ENCODE measurements around the gene COA7. TPM values are rescaled to one million over a fixed set of nuclear protein-coding genes. Genes with fewer than 3 reads are reported as not detected.

COA7 gene
- total RNA-seq, 1 donor from 2014 or later: 23.8 TPM

DNA sequence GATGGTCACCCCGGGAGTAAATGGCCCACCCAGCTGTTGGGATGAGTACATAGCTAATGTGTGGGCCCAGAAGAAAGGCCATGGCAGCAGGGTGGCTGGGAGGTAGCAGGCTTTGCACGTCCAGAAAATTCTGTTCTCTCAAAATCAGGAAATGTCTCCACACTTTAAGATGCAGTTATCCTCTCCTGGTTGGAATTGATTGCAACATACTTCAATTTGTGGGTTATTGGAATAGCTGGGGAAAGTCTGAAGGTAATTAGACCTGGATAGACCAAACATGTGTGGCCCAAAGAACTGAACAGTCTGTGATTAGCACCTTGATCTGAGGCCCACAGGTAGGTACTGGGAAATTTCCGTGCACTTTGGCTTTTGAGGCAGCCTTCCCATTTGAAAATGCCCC, 30.2 kb downstream of the COA7 start:
- no peaks in the 10 kb centered on the region for H3K27me3 Mint-ChIP-seq (ENCODE audit: low read depth)
- H3K27ac Mint-ChIP-seq (ENCODE audit: unreplicated experiment): peak overlapping the region; percentile 97
- H3K36me3 Mint-ChIP-seq (ENCODE audit: low read depth): no peaks in the 10 kb centered on the region
- no peak for TF ChIP-seq CTCF (IDR thresholded peaks at IDR 0.05)
- no peaks in the 10 kb centered on the region for H3K9me3 Mint-ChIP-seq (ENCODE audit: low read depth)
- DNase-seq (ENCODE audit: low spot score): no peak
- H3K4me3 Mint-ChIP-seq (ENCODE audit: unreplicated experiment): no peak overlapping the region
- peaks cover 65% of the 10 kb centered on the region for H3K4me1 Mint-ChIP-seq (ENCODE audit: low read depth)

- TF ChIP-seq CTCF (IDR thresholded peaks at IDR 0.05): no peak
- Mint-ChIP-seq H3K4me1 (ENCODE audit: low read depth) (peaks cover 68% of the 10 kb centered on the region), H3K36me3 (ENCODE audit: low read depth) (no peaks in the 10 kb centered on the region), H3K4me3 (ENCODE audit: unreplicated experiment) (no peak overlapping the region), H3K27ac (ENCODE audit: unreplicated experiment) (no peak overlapping the region), H3K27me3 (ENCODE audit: low read depth) (no peaks in the 10 kb centered on the region), H3K9me3 (ENCODE audit: low read depth) (no peaks in the 10 kb centered on the region)
- DNase-seq (ENCODE audit: low spot score): no peak
Observed at GRCh38 chr1:52667290-52667689, 30.9 kb downstream of the COA7 start.

- Mint-ChIP-seq H3K27ac (ENCODE audit: unreplicated experiment) (peak overlapping the region; percentile 60), H3K36me3 (ENCODE audit: low read depth) (no peaks in the 10 kb centered on the region), H3K9me3 (ENCODE audit: low read depth) (no peaks in the 10 kb centered on the region), H3K4me3 (ENCODE audit: unreplicated experiment) (no peak overlapping the region), H3K27me3 (ENCODE audit: low read depth) (no peaks in the 10 kb centered on the region), H3K4me1 (ENCODE audit: low read depth) (peaks cover 60% of the 10 kb centered on the region)
- no peak for DNase-seq (ENCODE audit: low spot score)
- no peak for TF ChIP-seq CTCF (IDR thresholded peaks at IDR 0.05)
Observed at GRCh38 chr1:52665006-52665941, 32.9 kb downstream of the COA7 start.

- H3K27ac Mint-ChIP-seq (ENCODE audit: unreplicated experiment): peak overlapping the region; percentile 87
- no peak for DNase-seq (ENCODE audit: low spot score)
- H3K27me3 Mint-ChIP-seq (ENCODE audit: low read depth): no peaks in the 10 kb centered on the region
Observed at GRCh38 chr1:52663716-52664115, 34.4 kb downstream of the COA7 start.

More at GRCh38 chr1:52663716-52664115, 34.4 kb downstream of the COA7 start:
- no peak for TF ChIP-seq CTCF (IDR thresholded peaks at IDR 0.05)
- peak overlapping the region; percentile 22 for H3K4me3 Mint-ChIP-seq (ENCODE audit: unreplicated experiment)
- no peaks in the 10 kb centered on the region for H3K36me3 Mint-ChIP-seq (ENCODE audit: low read depth)
- H3K9me3 Mint-ChIP-seq (ENCODE audit: low read depth): no peaks in the 10 kb centered on the region
- peaks cover 52% of the 10 kb centered on the region for H3K4me1 Mint-ChIP-seq (ENCODE audit: low read depth)

Measured in chondrocyte (in vitro differentiated cells).